K562 (cell line): Measurements from ENCODE around the gene NOP10. TPM values are rescaled to one million over a fixed set of nuclear protein-coding genes. Genes with fewer than 3 reads are reported as not detected.

Source experiments
- CBFA2T3 ChIP-seq: fragments of 450-650 bp; IDR thresholded peaks from 2 replicates; pipeline ENCODE4 v1.6.1; 2017
- ELF1 ChIP-seq: fragments of 200-800 bp; sonication (Bioruptor generic); IDR thresholded peaks from 2 replicates; pipeline ENCODE4 v1.6.1; 2016; ENCODE audit warnings: missing genetic modification characterization, missing compliant biosample characterization
- ERF ChIP-seq: fragments of 450-650 bp; formaldehyde crosslinking; IDR thresholded peaks from 2 replicates; pipeline ENCODE4 v1.4.0; 2020; ENCODE audit warnings: mild to moderate bottlenecking, mixed read lengths
- FUS ChIP-seq: fragments of 200-400 bp; formaldehyde crosslinking; optimal IDR thresholded peaks from 2 replicates; pipeline ENCODE3; 2017; ENCODE audit warnings: low read depth, low read length
- GABPB1 ChIP-seq: sonication (generic); formaldehyde crosslinking; IDR thresholded peaks from 2 replicates; pipeline ENCODE4 v1.8.0; 2022; ENCODE audit warnings: mild to moderate bottlenecking, missing genetic modification reagents
- GATA2 ChIP-seq: sonication (generic); formaldehyde crosslinking; IDR thresholded peaks from 2 replicates; pipeline ENCODE4 v1.4.0; 2020; ENCODE audit warnings: mild to moderate bottlenecking, missing genetic modification reagents
- HDAC3 ChIP-seq: fragments of 450-650 bp; IDR thresholded peaks from 2 replicates; pipeline ENCODE4 v1.6.1; 2018; ENCODE audit warnings: borderline replicate concordance, mild to moderate bottlenecking, moderate library complexity; ENCODE audit not compliant: partially characterized antibody
- KDM5B ChIP-seq: fragments of 200-600 bp; sonication (generic); IDR thresholded peaks from 2 replicates; pipeline ENCODE4 v1.6.1; 2012; ENCODE audit warnings: low read depth, mild to moderate bottlenecking, moderate library complexity, low read length, control low read depth, inconsistent platforms; ENCODE audit not compliant: insufficient replicate concordance
- NFATC3 ChIP-seq: fragments of 450-650 bp; IDR thresholded peaks from 2 replicates; pipeline ENCODE4 v1.6.1; 2017; ENCODE audit warnings: mild to moderate bottlenecking
- NFE2L1 ChIP-seq: fragments of 450-650 bp; IDR thresholded peaks from 2 replicates; pipeline ENCODE4 v1.6.1; 2016; ENCODE audit warnings: missing genetic modification characterization, low read depth, mild to moderate bottlenecking, missing compliant biosample characterization, moderate library complexity, borderline replicate concordance
- NFRKB ChIP-seq: fragments of 450-650 bp; IDR thresholded peaks from 2 replicates; pipeline ENCODE4 v1.6.1; 2016; ENCODE audit warnings: low read depth
- NFXL1 ChIP-seq: fragments of 450-650 bp; formaldehyde crosslinking; IDR thresholded peaks from 2 replicates; pipeline ENCODE4 v1.4.0; 2021; ENCODE audit warnings: mild to moderate bottlenecking
- NR2C2 ChIP-seq, 2 experiments: fragments of 200-800 bp in 1 of 2; sonication (Bioruptor generic) in 1 of 2; sonication (generic) in 1 of 2; formaldehyde crosslinking in 1 of 2; IDR thresholded peaks; 2 replicates each; pipeline versions ENCODE4 v1.6.1 to v1.8.0; 2016 to 2022; ENCODE audit warnings: mild to moderate bottlenecking in 1 of 2, missing compliant biosample characterization in 1 of 2, missing genetic modification characterization in 1 of 2, missing genetic modification reagents in 1 of 2
- POLR2AphosphoS2 ChIP-seq: IDR thresholded peaks from 2 replicates; pipeline ENCODE4 v1.6.1; 2012; ENCODE audit warnings: low read length, improper control_type of control experiment
- POLR2AphosphoS5 ChIP-seq: IDR thresholded peaks from 2 replicates; pipeline ENCODE4 v1.6.1; 2011; ENCODE audit warnings: mild to moderate bottlenecking, low read depth, low read length, moderate library complexity; ENCODE audit not compliant: control insufficient read depth, insufficient read depth
- POLR2G ChIP-seq: fragments of 200-400 bp; formaldehyde crosslinking; IDR thresholded peaks from 2 replicates; pipeline ENCODE4 v1.6.1; 2017; ENCODE audit warnings: low read depth, mild to moderate bottlenecking, antibody characterized with exemption, low read length, moderate library complexity
- RBFOX2 ChIP-seq: fragments of 200-400 bp; formaldehyde crosslinking; IDR thresholded peaks from 2 replicates; pipeline ENCODE4 v1.6.1; 2017; ENCODE audit warnings: low read depth, mild to moderate bottlenecking, low read length, moderate library complexity
- TAF1 ChIP-seq: IDR thresholded peaks from 2 replicates; pipeline ENCODE4 v1.6.1; 2011; ENCODE audit warnings: mild to moderate bottlenecking, low read length, moderate library complexity; ENCODE audit not compliant: insufficient read depth, control insufficient read depth, severe bottlenecking; ENCODE audit errors: extremely low read depth
- TCF3 ChIP-seq: sonication (generic); formaldehyde crosslinking; IDR thresholded peaks from 2 replicates; pipeline ENCODE4 v1.4.0; 2020; ENCODE audit warnings: mild to moderate bottlenecking, missing genetic modification reagents
- XRCC5 ChIP-seq: fragments of 200-400 bp; formaldehyde crosslinking; IDR thresholded peaks from 2 replicates; pipeline ENCODE4 v1.6.1; 2017; ENCODE audit warnings: low read depth, mild to moderate bottlenecking, low read length
- ZBTB8A ChIP-seq: fragments of 450-650 bp; IDR thresholded peaks from 2 replicates; pipeline ENCODE4 v1.6.1; 2018; ENCODE audit warnings: mild to moderate bottlenecking, moderate library complexity; ENCODE audit not compliant: partially characterized antibody
- ZFX ChIP-seq: sonication (generic); formaldehyde crosslinking; IDR thresholded peaks from 2 replicates; pipeline ENCODE4 v1.8.0; 2022; ENCODE audit warnings: mild to moderate bottlenecking, missing genetic modification reagents, moderate library complexity
- ZNF143 ChIP-seq: sonication (generic); formaldehyde crosslinking; IDR thresholded peaks from 2 replicates; pipeline ENCODE4 v1.9.0; 2022; ENCODE audit warnings: mild to moderate bottlenecking, missing genetic modification reagents
- ZNF197 ChIP-seq: fragments of 200-800 bp; sonication (Bioruptor generic); IDR thresholded peaks from 2 replicates; pipeline ENCODE4 v1.6.1; 2016; ENCODE audit warnings: low read depth, missing genetic modification characterization, missing compliant biosample characterization
- ZNF347 ChIP-seq: fragments of 450-650 bp; formaldehyde crosslinking; IDR thresholded peaks from 2 replicates; pipeline ENCODE4 v1.4.0; 2020; ENCODE audit warnings: low read depth, mild to moderate bottlenecking, moderate library complexity
- ZNF77 ChIP-seq: fragments of 250-450 bp; sonication (Bioruptor Pico); IDR thresholded peaks from 2 replicates; pipeline ENCODE4 v1.5.0; 2020
- polyA plus RNA-seq, 8 experiments: library from polyadenylated mRNA; depleted of rRNA in 4 of 8; stranded (reverse) in 5 of 8; unstranded in 3 of 8; fragments of >200 nt; fragmentation: Nextera tagmentation in 2 of 8; fragmentation: Illumina TruSeq in 1 of 8; extraction: Ambion mirVana in 2 of 8; extraction: Trizol in 1 of 8; gene quantifications; 2 replicates each; pipeline versions ENCODE4 v1.2.1 to v1.2.3, GENCODE V29; 2011 to 2014; ENCODE audit warnings: inconsistent platforms in 1 of 8, missing spikeins in 1 of 8
- total RNA-seq, 7 experiments: library from RNA; depleted of rRNA in 6 of 7; stranded (reverse); fragments of >200 nt in 6 of 7; fragmentation: Illumina TruSeq in 2 of 7; extraction: Trizol in 2 of 7; gene quantifications; 2 replicates each; pipeline versions ENCODE4 v1.2.1 to v1.2.3, GENCODE V29; 2011 to 2021; ENCODE audit warnings: low replicate concordance in 1 of 7
- TF ChIP-seq, protein P1 (sequence below): sonication (generic); formaldehyde crosslinking; IDR thresholded peaks from 2 replicates; pipeline ENCODE4 v1.8.0; 2022; ENCODE audit warnings: mild to moderate bottlenecking, missing genetic modification reagents
- TF ChIP-seq, protein P2 (sequence below): IDR thresholded peaks from 2 replicates; pipeline ENCODE4 v1.6.1; 2011; ENCODE audit not compliant: insufficient read length; ENCODE audit errors: extremely low read depth

The NOP10 gene
- total and polyA plus RNA-seq, 9 of the 15 experiments (the other 6 are each of a cell fraction or from before 2014, with no cell fraction given), result 250 to 1,663 (median 449) TPM

GRCh38 chr15:34337557-34338306 is 5.2 kb downstream of the NOP10 start, which contains the start of gene SLC12A6 (continued):
- TF ChIP-seq NFXL1 (CRISPR knock-in tag) (no peak), ERF (CRISPR knock-in tag) (0 out of 2 replicates have a peak, but pooled peaks have one; percentile 24), ELF1 (tag) (no peak), POLR2AphosphoS2 (peak; percentile 78; the same call in 1 of the 2 replicates), NFE2L1 (tag) (no peak), XRCC5 (no peak), NFATC3 (no peak), NFRKB (no peak), FUS (peak; percentile 75), ZFX (CRISPR knock-in tag) (peak; percentile 71), GATA2 (no peak), KDM5B (peak; percentile 33), ZNF143 (CRISPR knock-in tag) (peak; percentile 85), ZNF347 (no peak), TAF1 (peak; percentile 54), ZBTB8A (no peak), POLR2G (peak; percentile 95), POLR2AphosphoS5 (peak; percentile 56; the same call in 1 of the 2 replicates), GABPB1 (CRISPR knock-in tag) (peak; percentile 20; the same call in 1 of the 2 replicates), TCF3 (CRISPR knock-in tag) (peak; percentile 14; the same call in 1 of the 2 replicates), HDAC3 (no peak), RBFOX2 (peak; percentile 90), ZNF77 (no peak), CBFA2T3 (0 out of 2 replicates have a peak, but pooled peaks have one; percentile 5), ZNF197 (CRISPR knock-in tag) (no peak), NR2C2 (CRISPR knock-in tag; IDR thresholded peaks at IDR 0.05) (no peak), NR2C2 (tag; IDR thresholded peaks at IDR 0.05) (peak; percentile 77)
- TF ChIP-seq, protein P1, sequence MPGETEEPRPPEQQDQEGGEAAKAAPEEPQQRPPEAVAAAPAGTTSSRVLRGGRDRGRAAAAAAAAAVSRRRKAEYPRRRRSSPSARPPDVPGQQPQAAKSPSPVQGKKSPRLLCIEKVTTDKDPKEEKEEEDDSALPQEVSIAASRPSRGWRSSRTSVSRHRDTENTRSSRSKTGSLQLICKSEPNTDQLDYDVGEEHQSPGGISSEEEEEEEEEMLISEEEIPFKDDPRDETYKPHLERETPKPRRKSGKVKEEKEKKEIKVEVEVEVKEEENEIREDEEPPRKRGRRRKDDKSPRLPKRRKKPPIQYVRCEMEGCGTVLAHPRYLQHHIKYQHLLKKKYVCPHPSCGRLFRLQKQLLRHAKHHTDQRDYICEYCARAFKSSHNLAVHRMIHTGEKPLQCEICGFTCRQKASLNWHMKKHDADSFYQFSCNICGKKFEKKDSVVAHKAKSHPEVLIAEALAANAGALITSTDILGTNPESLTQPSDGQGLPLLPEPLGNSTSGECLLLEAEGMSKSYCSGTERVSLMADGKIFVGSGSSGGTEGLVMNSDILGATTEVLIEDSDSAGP, result no peak
- TF ChIP-seq, protein P2, sequence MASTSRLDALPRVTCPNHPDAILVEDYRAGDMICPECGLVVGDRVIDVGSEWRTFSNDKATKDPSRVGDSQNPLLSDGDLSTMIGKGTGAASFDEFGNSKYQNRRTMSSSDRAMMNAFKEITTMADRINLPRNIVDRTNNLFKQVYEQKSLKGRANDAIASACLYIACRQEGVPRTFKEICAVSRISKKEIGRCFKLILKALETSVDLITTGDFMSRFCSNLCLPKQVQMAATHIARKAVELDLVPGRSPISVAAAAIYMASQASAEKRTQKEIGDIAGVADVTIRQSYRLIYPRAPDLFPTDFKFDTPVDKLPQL, result no peak
